Neural cell (in vitro differentiated cells): ENCODE results near the gene GATA2. TPM values are rescaled to one million over a fixed set of nuclear protein-coding genes. Genes with fewer than 3 reads are reported as not detected.

Source experiments
- H2AFZ ChIP-seq: fragments of 200-600, 300-800 bp; sonication (generic), shearing (Covaris generic); 2 replicates; pipeline ENCODE4 v1.6.0; 2014; ENCODE audit warnings: low read depth, mild to moderate bottlenecking, antibody characterized with exemption, low read length, moderate library complexity
- H3F3A ChIP-seq: fragments of 200-600 bp; shearing (Covaris generic); 2 replicates; pipeline ENCODE4 v1.6.1; 2016; ENCODE audit warnings: mild to moderate bottlenecking, moderate library complexity, mixed read lengths, antibody characterized with exemption, low read length; ENCODE audit not compliant: insufficient read depth, poor library complexity, severe bottlenecking
- H3K27ac ChIP-seq: fragments of 200-600, 300-800 bp; sonication (generic), shearing (Covaris generic); 2 replicates; pipeline ENCODE4 v1.5.1; 2014; ENCODE audit warnings: mild to moderate bottlenecking, low read length, moderate library complexity
- H3K27me3 ChIP-seq: fragments of 300-800, 200-600 bp; sonication (generic), shearing (Covaris generic); 2 replicates; pipeline ENCODE4 v1.6.0; 2014; ENCODE audit warnings: mild to moderate bottlenecking, low read depth, low read length, moderate library complexity; ENCODE audit not compliant: insufficient read depth
- H3K36me3 ChIP-seq: fragments of 300-800, 200-600 bp; sonication (generic), shearing (Covaris generic); 2 replicates; pipeline ENCODE4 v1.5.1; 2014; ENCODE audit warnings: mild to moderate bottlenecking, antibody characterized with exemption, low read length, moderate library complexity; ENCODE audit not compliant: insufficient read depth
- H3K4me2 ChIP-seq: fragments of 300-800, 200-600 bp; sonication (generic), shearing (Covaris generic); 2 replicates; pipeline ENCODE4 v1.6.0; 2014; ENCODE audit warnings: mild to moderate bottlenecking, low read length
- H3K4me3 ChIP-seq: fragments of 300-800, 200-600 bp; sonication (generic), shearing (Covaris generic); 2 replicates; pipeline ENCODE4 v1.5.1; 2014; ENCODE audit warnings: mild to moderate bottlenecking, low read length, moderate library complexity
- H3K79me2 ChIP-seq: fragments of 200-600 bp; shearing (Covaris generic); replicated peaks from 2 replicates; pipeline ENCODE4 v1.6.0; 2014; ENCODE audit warnings: mild to moderate bottlenecking, low read length, moderate library complexity; ENCODE audit not compliant: insufficient read depth
- H3K9ac ChIP-seq: fragments of 300-800, 200-600 bp; sonication (generic), shearing (Covaris generic); 2 replicates; pipeline ENCODE4 v1.6.1; 2016; ENCODE audit warnings: mild to moderate bottlenecking, low read length, mixed read lengths
- H3K9me2 ChIP-seq: fragments of 200-600 bp; shearing (Covaris generic); 2 replicates; pipeline ENCODE4 v1.6.1; 2016; ENCODE audit warnings: mild to moderate bottlenecking, low read length, mixed read lengths; ENCODE audit not compliant: insufficient read depth
- H3K9me3 ChIP-seq: fragments of 200-600, 300-800 bp; sonication (generic), shearing (Covaris generic); 2 replicates; pipeline ENCODE4 v1.6.1; 2016; ENCODE audit warnings: mild to moderate bottlenecking, mixed run types, low read length, moderate library complexity, mixed read lengths
- H4K20me1 ChIP-seq: fragments of 200-600 bp; shearing (Covaris generic); 2 replicates; pipeline ENCODE4 v1.6.1; 2016; ENCODE audit warnings: mild to moderate bottlenecking, mixed run types; ENCODE audit not compliant: insufficient read depth
- EP300 ChIP-seq: fragments of 450-650 bp; conservative IDR thresholded peaks from 2 replicates; pipeline ENCODE4 v1.6.1; 2014; ENCODE audit warnings: antibody characterized with exemption, mild to moderate bottlenecking, moderate library complexity; ENCODE audit not compliant: poor library complexity, severe bottlenecking
- EZH2 ChIP-seq: fragments of 200-600, 300-800 bp; shearing (Covaris generic), sonication (generic); IDR thresholded peaks from 2 replicates; pipeline ENCODE4 v1.6.1; 2014; ENCODE audit warnings: antibody characterized with exemption, low read length, borderline replicate concordance, mild to moderate bottlenecking; ENCODE audit not compliant: insufficient read depth, poor library complexity, severe bottlenecking
- MXI1 ChIP-seq: fragments of 450-650 bp; conservative IDR thresholded peaks from 2 replicates; pipeline ENCODE4 v1.6.1; 2014; ENCODE audit warnings: antibody characterized with exemption, mild to moderate bottlenecking; ENCODE audit not compliant: poor library complexity, severe bottlenecking
- POLR2AphosphoS5 ChIP-seq: IDR thresholded peaks from 2 replicates; pipeline ENCODE4 v1.6.1; 2012
- RAD21 ChIP-seq: fragments of 450-650 bp; conservative IDR thresholded peaks from 2 replicates; pipeline ENCODE4 v1.6.1; 2014; ENCODE audit warnings: antibody characterized with exemption, mild to moderate bottlenecking, moderate library complexity
- SMC3 ChIP-seq: fragments of 450-650 bp; conservative IDR thresholded peaks from 2 replicates; pipeline ENCODE4 v1.6.1; 2014; ENCODE audit warnings: antibody characterized with exemption, mild to moderate bottlenecking, moderate library complexity; ENCODE audit not compliant: poor library complexity
- TAF1 ChIP-seq: IDR thresholded peaks from 2 replicates; pipeline ENCODE4 v1.6.1; 2012; ENCODE audit warnings: low read depth
- polyA plus RNA-seq: library from polyadenylated mRNA; depleted of rRNA; stranded (reverse); fragments of >200 nt; gene quantifications from 2 replicates; pipeline ENCODE4 v1.2.3, GENCODE V29; 2014
- TF ChIP-seq, protein P1 (sequence below): IDR thresholded peaks from 2 replicates; pipeline ENCODE4 v1.6.1; 2012; ENCODE audit warnings: borderline replicate concordance
- TF ChIP-seq, protein P2 (sequence below): fragments of 450-650 bp; IDR thresholded peaks from 2 replicates; pipeline ENCODE4 v1.5.1; 2014; ENCODE audit warnings: antibody characterized with exemption, mild to moderate bottlenecking, moderate library complexity; ENCODE audit not compliant: poor library complexity, severe bottlenecking

GATA2 gene
- polyA plus RNA-seq, 1 donor from 2014 or later, result not detected

DNA sequence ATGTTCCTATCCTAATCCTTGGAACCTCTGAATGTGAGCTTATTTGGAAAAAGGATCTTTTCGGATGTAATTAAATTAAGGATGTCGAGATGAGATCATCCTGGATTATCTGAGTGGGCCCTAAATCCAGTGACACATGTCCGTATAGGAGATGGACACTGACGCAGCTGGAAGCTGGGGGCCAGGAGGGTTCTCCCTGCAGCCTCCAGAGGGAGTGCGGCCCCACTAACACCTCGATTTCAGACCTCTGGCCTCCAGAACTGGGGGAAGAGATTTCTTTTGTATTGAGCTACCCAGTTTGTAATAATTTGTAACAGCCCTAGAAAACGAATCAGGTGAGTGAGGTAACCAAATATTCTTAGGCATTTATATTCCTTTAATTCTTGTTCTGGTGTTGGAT lies 28.8 kb downstream of the GATA2 start:
- Histone ChIP-seq H2AFZ (no peak overlapping the region), H3K9me3 (no peaks in the 10 kb centered on the region), H3K4me3 (no peak overlapping the region), H3F3A (no peaks in the 10 kb centered on the region), H4K20me1 (no peaks in the 10 kb centered on the region), H3K9me2 (no peaks in the 10 kb centered on the region), H3K79me2 (no peaks in the 10 kb centered on the region), H3K27me3 (no peaks in the 10 kb centered on the region), H3K4me2 (no peak overlapping the region), H3K9ac (no peak overlapping the region), H3K36me3 (no peaks in the 10 kb centered on the region), H3K27ac (no peak overlapping the region)
- no peak for TF ChIP-seq POLR2AphosphoS5
- TF ChIP-seq RAD21, result no peak
- no peak for TF ChIP-seq EP300
- TF ChIP-seq, protein P1, sequence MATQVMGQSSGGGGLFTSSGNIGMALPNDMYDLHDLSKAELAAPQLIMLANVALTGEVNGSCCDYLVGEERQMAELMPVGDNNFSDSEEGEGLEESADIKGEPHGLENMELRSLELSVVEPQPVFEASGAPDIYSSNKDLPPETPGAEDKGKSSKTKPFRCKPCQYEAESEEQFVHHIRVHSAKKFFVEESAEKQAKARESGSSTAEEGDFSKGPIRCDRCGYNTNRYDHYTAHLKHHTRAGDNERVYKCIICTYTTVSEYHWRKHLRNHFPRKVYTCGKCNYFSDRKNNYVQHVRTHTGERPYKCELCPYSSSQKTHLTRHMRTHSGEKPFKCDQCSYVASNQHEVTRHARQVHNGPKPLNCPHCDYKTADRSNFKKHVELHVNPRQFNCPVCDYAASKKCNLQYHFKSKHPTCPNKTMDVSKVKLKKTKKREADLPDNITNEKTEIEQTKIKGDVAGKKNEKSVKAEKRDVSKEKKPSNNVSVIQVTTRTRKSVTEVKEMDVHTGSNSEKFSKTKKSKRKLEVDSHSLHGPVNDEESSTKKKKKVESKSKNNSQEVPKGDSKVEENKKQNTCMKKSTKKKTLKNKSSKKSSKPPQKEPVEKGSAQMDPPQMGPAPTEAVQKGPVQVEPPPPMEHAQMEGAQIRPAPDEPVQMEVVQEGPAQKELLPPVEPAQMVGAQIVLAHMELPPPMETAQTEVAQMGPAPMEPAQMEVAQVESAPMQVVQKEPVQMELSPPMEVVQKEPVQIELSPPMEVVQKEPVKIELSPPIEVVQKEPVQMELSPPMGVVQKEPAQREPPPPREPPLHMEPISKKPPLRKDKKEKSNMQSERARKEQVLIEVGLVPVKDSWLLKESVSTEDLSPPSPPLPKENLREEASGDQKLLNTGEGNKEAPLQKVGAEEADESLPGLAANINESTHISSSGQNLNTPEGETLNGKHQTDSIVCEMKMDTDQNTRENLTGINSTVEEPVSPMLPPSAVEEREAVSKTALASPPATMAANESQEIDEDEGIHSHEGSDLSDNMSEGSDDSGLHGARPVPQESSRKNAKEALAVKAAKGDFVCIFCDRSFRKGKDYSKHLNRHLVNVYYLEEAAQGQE, result no peak
- TF ChIP-seq MXI1, result no peak
- no peak for TF ChIP-seq TAF1
- no peak for TF ChIP-seq SMC3
- TF ChIP-seq EZH2, result no peak
- TF ChIP-seq, protein P2, sequence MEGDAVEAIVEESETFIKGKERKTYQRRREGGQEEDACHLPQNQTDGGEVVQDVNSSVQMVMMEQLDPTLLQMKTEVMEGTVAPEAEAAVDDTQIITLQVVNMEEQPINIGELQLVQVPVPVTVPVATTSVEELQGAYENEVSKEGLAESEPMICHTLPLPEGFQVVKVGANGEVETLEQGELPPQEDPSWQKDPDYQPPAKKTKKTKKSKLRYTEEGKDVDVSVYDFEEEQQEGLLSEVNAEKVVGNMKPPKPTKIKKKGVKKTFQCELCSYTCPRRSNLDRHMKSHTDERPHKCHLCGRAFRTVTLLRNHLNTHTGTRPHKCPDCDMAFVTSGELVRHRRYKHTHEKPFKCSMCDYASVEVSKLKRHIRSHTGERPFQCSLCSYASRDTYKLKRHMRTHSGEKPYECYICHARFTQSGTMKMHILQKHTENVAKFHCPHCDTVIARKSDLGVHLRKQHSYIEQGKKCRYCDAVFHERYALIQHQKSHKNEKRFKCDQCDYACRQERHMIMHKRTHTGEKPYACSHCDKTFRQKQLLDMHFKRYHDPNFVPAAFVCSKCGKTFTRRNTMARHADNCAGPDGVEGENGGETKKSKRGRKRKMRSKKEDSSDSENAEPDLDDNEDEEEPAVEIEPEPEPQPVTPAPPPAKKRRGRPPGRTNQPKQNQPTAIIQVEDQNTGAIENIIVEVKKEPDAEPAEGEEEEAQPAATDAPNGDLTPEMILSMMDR, result no peak

DNA sequence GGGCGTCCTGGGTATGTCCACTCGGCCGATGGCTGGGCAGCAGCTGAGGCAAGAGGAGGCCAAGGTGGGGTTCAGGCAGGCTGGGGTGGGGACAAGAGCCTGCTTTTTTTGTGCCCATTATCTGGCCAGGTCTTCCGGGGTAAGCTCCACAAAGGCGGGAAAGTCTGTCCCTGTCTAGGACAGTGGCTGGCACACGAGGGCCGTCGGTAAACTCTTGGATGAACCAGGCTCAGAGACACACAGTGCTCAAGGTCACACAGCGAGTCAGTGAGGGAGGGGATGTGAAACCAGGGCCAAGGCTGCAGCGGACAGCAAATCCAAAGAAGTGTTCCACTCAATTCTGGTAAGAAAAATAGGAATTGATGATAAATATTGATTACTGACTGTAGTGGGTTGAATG lies 29.2 kb downstream of the GATA2 start:
- Histone ChIP-seq H3F3A (no peaks in the 10 kb centered on the region), H4K20me1 (no peaks in the 10 kb centered on the region), H3K9me3 (no peaks in the 10 kb centered on the region), H3K4me2 (no peak overlapping the region), H3K79me2 (no peaks in the 10 kb centered on the region), H2AFZ (no peak overlapping the region), H3K9me2 (no peaks in the 10 kb centered on the region), H3K27ac (no peak overlapping the region), H3K4me3 (no peak overlapping the region), H3K27me3 (no peaks in the 10 kb centered on the region), H3K9ac (no peak overlapping the region), H3K36me3 (no peaks in the 10 kb centered on the region)
- TF ChIP-seq POLR2AphosphoS5, result no peak
- TF ChIP-seq, protein P1, result no peak
- TF ChIP-seq EZH2, result no peak
- TF ChIP-seq, protein P2, result no peak
- no peak for TF ChIP-seq MXI1
- no peak for TF ChIP-seq SMC3
- TF ChIP-seq EP300, result no peak
- no peak for TF ChIP-seq RAD21
- no peak for TF ChIP-seq TAF1
